Stomach (tissue), 9 donors: ENCODE data around the gene HDHD3. TPM values are rescaled to one million over a fixed set of nuclear protein-coding genes. Genes with fewer than 3 reads are reported as not detected.
"Not testable (repeated sequence)": the region's sequence is repeated elsewhere in the genome, so short reads cannot be mapped to it uniquely, and the experiment has no call there.

Source experiments
- DNase-seq, 2 donors: peaks; one replicate each; pipeline versions ENCODE4 v3.0.0 to v3.0.0-alpha.2; 2013 to 2019
- H3K27ac ChIP-seq, 5 donors: fragments of 200-600 bp in 4 of 5; sonication (generic) in 4 of 5; one replicate each; pipeline ENCODE4 v1.5.1; 2013 to 2019; ENCODE audit warnings: mild to moderate bottlenecking in 1 of 5, moderate library complexity in 1 of 5
- H3K27me3 ChIP-seq, 3 donors: fragments of 200-600 bp; sonication (generic); one replicate each; pipeline ENCODE4 v1.5.1; 2017 to 2019; ENCODE audit warnings: mixed run types in 1 of 3
- H3K36me3 ChIP-seq, 4 donors: fragments of 200-600 bp; sonication (generic); 1 replicate in 3 of 4; 2 replicates in 1 of 4; pipeline ENCODE4 v1.5.1; 2016 to 2019
- H3K4me1 ChIP-seq, 4 donors: fragments of 200-600 bp; sonication (generic); one replicate each; pipeline ENCODE4 v1.5.1; 2016 to 2019
- H3K4me3 ChIP-seq, 4 donors: fragments of 200-600 bp; sonication (generic) in 3 of 4; one replicate each; pipeline ENCODE4 v1.5.1; 2016 to 2019; ENCODE audit warnings: mild to moderate bottlenecking in 1 of 4
- H3K9me3 ChIP-seq, 4 donors: fragments of 200-600 bp; sonication (generic); one replicate each; pipeline ENCODE4 v1.5.1; 2016 to 2019
- EP300 ChIP-seq: sonication (generic); formaldehyde crosslinking; IDR thresholded peaks from one replicate; pipeline ENCODE4 v1.6.1; 2017; ENCODE audit warnings: antibody characterized with exemption
- POLR2A ChIP-seq, 4 donors: fragments of 450-650 bp; IDR thresholded peaks; one replicate each; pipeline ENCODE4 v1.6.1; 2016; ENCODE audit warnings: antibody characterized with exemption in 4 of 4, control low read depth in 2 of 4, mild to moderate bottlenecking in 1 of 4, moderate library complexity in 1 of 4
- POLR2AphosphoS5 ChIP-seq, 3 donors: sonication (generic); formaldehyde crosslinking; IDR thresholded peaks; one replicate each; pipeline ENCODE4 v1.6.1; 2016; ENCODE audit warnings: antibody characterized with exemption in 3 of 3
- WGBS, 5 donors: extraction: QIAGEN DNeasy Blood & Tissue Kit in 3 of 5; methylation state at CpG; one replicate each; pipeline versions ENCODE4 v1.1.5 to v1.1.7; 2013 to 2018; 5-methylcytosine and 5-hydroxymethylcytosine counted together
- intact Hi-C: fragments of 100-400 bp; cut with DNase I; formaldehyde crosslinking; loops from one replicate; pipeline ENCODE4 v1.15.1; 2023; ENCODE audit warnings: low total_unique reads
- polyA plus RNA-seq, 3 donors: library from polyadenylated mRNA; stranded (reverse); fragments of 200-250 nt; gene quantifications; one replicate each; pipeline ENCODE4 v1.2.3, GENCODE V29; 2013
- total RNA-seq, 5 donors: library from RNA; depleted of rRNA; stranded (reverse); fragments of >200 nt; gene quantifications; one replicate each; pipeline versions ENCODE4 v1.1.0 to v1.2.3, GENCODE V29; 2014 to 2016
- TF ChIP-seq, protein P1 (sequence below), 7 experiments: fragments of 450-650 bp in 4 of 7; fragments of 200-600 bp in 3 of 7; sonication (generic) in 3 of 7; IDR thresholded peaks; one replicate each; pipeline ENCODE4 v1.5.1; 2016 to 2019; ENCODE audit warnings: antibody characterized with exemption in 7 of 7, control low read depth in 2 of 7, mild to moderate bottlenecking in 1 of 7
- donor health status: healthy with polysubstance abuse.
- donor health status: Bipolar disorder and iron deficiency.
- donor health status: healthy.

Gene HDHD3
- total and polyA plus RNA-seq, 8 donors, result 41.3 to 120 (median 66.7) TPM

DNA sequence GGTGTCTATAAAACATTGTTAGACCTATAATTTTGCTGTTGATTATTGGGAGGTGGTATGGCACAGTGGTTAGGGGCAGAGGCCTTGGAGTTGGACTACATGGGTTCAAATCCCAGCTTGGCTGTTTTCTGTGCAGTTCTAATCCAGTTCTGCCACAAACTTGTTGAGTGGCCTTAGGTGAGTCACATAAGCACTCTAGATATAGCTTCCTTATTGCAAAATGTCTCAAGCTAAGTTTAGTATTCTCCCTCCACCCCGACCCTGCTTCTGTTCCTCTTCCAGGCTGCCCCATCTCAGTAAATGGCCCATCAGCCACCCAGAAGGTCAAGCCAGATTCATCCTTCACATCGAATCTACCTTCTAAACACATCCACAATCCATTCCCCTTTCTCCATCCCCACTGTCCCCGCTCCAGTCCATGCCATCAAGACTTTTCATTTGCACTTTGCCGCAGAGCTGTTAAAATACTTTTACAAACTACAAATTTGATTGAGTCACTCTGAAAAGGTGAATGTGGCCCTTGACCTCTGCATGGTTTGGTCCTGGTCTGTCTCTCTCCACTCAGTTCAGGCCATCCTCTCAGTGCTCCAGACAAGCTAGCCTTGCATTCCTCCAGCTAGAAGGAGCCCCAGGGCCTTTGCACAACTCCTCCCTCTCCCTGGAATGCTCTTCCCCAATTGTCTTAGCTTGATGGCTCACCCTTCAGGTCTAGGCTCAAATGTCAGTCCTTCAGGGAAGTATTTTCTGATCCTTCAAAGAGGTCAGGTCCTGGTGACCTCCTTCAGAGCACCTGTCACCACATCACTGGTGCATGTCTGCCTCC, 10.0 kb upstream of the HDHD3 start:
- TF ChIP-seq POLR2A (IDR thresholded peaks at IDR 0.05), result no peak
- TF ChIP-seq POLR2AphosphoS5 (IDR thresholded peaks at IDR 0.05), result no peak
- TF ChIP-seq EP300, result no peak
- H3K4me1 ChIP-seq, result peaks cover 22 to 41% (median 34%) of the 10 kb centered on the region in 4 donors
- H3K36me3 ChIP-seq, result peaks cover 45 to 62% (median 57%) of the 10 kb centered on the region in 4 donors
- no peaks in the 10 kb centered on the region for H3K9me3 ChIP-seq
- 81 to 91% (median 90%) methylated on average over 4 of the region's 4 CpGs for WGBS, 5 donors
- DNase-seq, result no peak
- H3K27ac ChIP-seq, result peak overlapping the region; percentile 59 to 88 (median 75)
- H3K4me3 ChIP-seq, result no peak overlapping the region
- intact Hi-C loops, result no loop called here
- H3K27me3 ChIP-seq, result no peaks in the 10 kb centered on the region

DNA sequence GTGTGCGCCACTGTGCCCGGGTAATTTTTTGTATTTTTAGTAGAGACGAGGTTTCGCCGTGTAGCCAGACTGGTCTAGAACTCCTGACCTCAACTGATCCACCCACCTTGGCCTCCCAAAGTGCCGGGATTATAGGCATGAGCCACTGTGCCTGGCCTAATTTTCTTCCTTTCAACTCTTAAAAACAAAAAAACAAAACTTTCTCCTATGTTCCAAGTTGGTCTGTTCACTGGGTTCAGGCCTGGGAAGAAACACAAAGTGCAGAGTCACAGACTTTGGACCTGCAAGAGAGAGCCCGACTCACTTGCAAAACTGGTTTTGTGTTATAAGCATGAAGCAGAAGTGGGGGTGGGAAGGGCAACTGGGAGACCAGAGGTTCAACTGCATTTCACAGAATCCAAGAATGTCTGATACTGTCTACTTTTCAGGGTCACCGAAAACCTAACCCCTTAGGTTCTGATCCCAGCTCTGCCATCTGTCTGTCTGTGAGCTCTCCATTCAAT, 5.2 kb upstream of the HDHD3 start:
- Histone ChIP-seq H3K36me3 (peaks cover 5 to 14% (median 9%) of the 10 kb centered on the region in 4 donors), H3K27ac (peak overlapping the region; percentile 79 to 95 (median 85)), H3K27me3 (no peaks in the 10 kb centered on the region), H3K9me3 (no peaks in the 10 kb centered on the region), H3K4me1 (peaks cover 8 to 52% (median 46%) of the 10 kb centered on the region in 4 donors), H3K4me3 (no peak overlapping the region)
- intact Hi-C loops, result no loop called here
- TF ChIP-seq, protein P1, sequence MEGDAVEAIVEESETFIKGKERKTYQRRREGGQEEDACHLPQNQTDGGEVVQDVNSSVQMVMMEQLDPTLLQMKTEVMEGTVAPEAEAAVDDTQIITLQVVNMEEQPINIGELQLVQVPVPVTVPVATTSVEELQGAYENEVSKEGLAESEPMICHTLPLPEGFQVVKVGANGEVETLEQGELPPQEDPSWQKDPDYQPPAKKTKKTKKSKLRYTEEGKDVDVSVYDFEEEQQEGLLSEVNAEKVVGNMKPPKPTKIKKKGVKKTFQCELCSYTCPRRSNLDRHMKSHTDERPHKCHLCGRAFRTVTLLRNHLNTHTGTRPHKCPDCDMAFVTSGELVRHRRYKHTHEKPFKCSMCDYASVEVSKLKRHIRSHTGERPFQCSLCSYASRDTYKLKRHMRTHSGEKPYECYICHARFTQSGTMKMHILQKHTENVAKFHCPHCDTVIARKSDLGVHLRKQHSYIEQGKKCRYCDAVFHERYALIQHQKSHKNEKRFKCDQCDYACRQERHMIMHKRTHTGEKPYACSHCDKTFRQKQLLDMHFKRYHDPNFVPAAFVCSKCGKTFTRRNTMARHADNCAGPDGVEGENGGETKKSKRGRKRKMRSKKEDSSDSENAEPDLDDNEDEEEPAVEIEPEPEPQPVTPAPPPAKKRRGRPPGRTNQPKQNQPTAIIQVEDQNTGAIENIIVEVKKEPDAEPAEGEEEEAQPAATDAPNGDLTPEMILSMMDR (IDR thresholded peaks at IDR 0.05), result no peak
- TF ChIP-seq EP300 (no peak), POLR2A (IDR thresholded peaks at IDR 0.05) (no peak), POLR2AphosphoS5 (IDR thresholded peaks at IDR 0.05) (peak in 2 of 3 donors; percentile 46 to 70)
- WGBS, 5 donors, result 34 to 70% (median 40%) methylated on average over 8 of the region's 8 CpGs
- DNase-seq, result peak; percentile 75 to 95

DNA sequence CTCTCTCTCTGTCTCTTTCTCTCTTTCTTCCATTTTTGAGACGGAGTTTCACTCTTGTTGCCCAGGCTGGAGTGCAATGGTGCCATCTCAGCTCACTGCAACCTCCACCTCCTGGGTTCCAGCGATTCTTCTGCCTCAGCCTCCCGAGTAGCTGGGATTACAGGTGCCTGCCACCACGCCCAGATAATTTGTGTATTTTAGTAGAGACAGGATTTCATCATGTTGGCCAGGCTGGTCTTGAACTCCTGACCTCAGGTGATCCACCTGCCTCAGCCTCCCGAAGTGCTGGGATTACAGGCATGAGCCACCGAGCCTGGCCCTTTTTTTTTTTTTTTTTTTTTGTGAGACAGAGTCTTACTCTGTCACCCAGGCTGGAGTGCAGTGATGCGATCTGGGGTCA, 4.7 kb upstream of the HDHD3 start:
- H3K27me3 ChIP-seq, H3K36me3 ChIP-seq, DNase-seq, intact Hi-C loops, H3K9me3 ChIP-seq, H3K4me3 ChIP-seq: not testable (repeated sequence)
- Histone ChIP-seq H3K4me1 (peaks cover 8 to 49% (median 41%) of the 10 kb centered on the region in 4 donors), H3K27ac (peak overlapping the region; percentile 79 to 95 (median 85))
- WGBS, 5 donors, result 35 to 61% (median 41%) methylated on average over 6 to 7 of the region's 7 CpGs

DNA sequence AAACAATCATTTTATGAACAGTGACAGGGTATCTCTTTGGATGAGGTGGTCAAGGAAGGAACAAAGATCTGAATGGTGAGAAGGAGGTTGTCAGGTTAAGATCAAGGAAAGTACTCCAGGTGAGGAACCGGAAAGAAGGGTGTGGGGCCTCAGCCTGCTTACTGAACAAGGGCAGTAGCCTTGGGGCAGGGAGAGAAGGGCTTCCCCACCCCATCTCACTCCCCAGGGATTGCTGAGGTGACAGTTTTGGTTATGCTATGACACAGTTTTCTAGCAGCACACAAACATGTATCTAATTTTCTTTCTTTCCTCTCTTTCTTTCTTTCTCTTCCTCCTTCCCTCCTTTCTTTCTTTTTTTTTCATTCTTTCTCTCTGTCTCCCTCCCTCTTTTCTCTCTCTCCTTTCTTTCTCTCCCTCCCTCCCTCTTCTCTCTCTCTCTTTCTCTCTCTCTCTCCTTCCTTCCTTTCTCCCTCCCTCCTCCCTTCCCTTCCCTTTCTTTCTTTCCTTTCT, 4.1 kb upstream of the HDHD3 start:
- H3K4me1 ChIP-seq, result peaks cover 8 to 50% (median 42%) of the 10 kb centered on the region in 4 donors
- intact Hi-C loops, result no loop called here
- 21 to 38% (median 27%) methylated on average over 1 of the region's 1 CpG for WGBS, 5 donors
- peak overlapping the region; percentile 79 to 90 (median 85) for H3K27ac ChIP-seq
- peaks cover 0 to 4% (median 4%) of the 10 kb centered on the region in 4 donors for H3K36me3 ChIP-seq
- H3K4me3 ChIP-seq, result no peak overlapping the region
- peak in 1 of 2 donors; percentile 66 for DNase-seq
- H3K9me3 ChIP-seq, result no peaks in the 10 kb centered on the region
- no peak for TF ChIP-seq POLR2A (IDR thresholded peaks at IDR 0.05)
- TF ChIP-seq, protein P1 (IDR thresholded peaks at IDR 0.05), result no peak
- no peaks in the 10 kb centered on the region for H3K27me3 ChIP-seq

DNA sequence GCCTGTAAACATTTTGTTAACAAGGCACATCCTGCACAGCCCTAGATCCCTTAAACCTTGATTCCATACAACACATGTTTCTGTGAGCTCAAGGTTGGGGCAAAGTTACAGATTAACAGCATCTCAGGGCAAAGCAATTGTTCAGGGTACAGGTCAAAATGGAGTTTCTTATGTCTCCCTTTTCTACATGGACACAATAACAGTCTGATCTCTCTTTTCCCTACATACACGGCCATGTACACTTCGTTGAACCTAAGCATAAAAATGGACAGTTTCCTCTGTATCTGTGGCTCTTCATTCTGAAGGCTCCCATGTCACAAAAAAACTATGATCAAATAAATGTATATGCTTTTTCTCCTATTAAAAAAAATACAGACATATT, 3.0 kb upstream of the HDHD3 start:
- DNase-seq, H3K4me3 ChIP-seq, H3K9me3 ChIP-seq, H3K36me3 ChIP-seq, intact Hi-C loops, H3K27me3 ChIP-seq: not testable (repeated sequence)
- peak overlapping the region; percentile 79 to 90 (median 85) for H3K27ac ChIP-seq
- peaks cover 13 to 59% (median 53%) of the 10 kb centered on the region in 4 donors for H3K4me1 ChIP-seq
- WGBS, 5 donors, result 57 to 77% (median 68%) methylated on average over 2 of the region's 2 CpGs

DNA sequence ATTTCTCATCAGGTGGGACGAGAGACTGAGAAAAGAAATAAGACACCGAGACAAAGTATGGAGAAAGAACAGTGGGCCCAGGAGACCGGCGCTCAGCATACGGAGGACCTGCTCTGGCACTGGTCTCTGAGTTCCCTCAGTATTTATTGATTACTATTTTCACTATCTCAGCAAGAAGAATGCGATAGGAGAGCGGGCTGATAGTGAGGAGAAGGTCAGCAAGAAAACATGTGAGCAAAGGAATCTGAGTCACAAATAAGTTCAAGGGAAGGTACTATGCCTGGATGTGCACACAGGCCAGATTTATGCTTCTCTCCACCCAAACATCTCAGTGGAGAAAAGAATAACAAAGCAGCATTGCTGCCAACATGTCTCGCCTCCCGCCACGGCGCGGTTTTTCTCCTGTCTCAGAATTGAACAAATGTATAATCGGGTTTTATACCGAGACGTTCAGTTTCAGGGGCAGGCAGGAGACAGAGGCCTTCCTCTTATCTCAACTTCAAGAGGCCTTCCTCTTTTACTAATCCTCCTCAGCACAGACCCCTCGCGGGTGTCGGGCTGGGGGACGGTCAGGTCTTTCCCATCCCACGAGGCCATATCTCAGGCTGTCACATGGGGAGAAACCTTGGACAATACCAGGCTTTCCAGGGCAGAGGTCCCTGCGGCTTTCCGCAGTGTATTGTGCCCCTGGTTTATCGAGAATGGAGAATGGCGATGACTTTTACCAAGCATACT, 2.5 kb upstream of the HDHD3 start:
- H3K4me3 ChIP-seq, DNase-seq, H3K27me3 ChIP-seq, H3K9me3 ChIP-seq, intact Hi-C loops: not testable (repeated sequence)
- Histone ChIP-seq H3K36me3 (peaks cover under 1 to 12% (median 10%) of the 10 kb centered on the region in 4 donors), H3K27ac (peak overlapping the region; percentile 57 to 97 (median 86)), H3K4me1 (peaks cover 14 to 61% (median 58%) of the 10 kb centered on the region in 4 donors)
- WGBS, 5 donors, result 26 to 44% (median 33%) methylated on average over 22 to 24 of the region's 24 CpGs
